Loucy (cell line): Measurements from ENCODE around the gene FBXO47.

Experiments used
- H2AFZ ChIP-seq: fragments of 200-600 bp; sonication (generic); 2 replicates; pipeline ENCODE4 v1.6.0; 2016; ENCODE audit warnings: antibody characterized with exemption, mild to moderate bottlenecking, low read length, moderate library complexity
- H3F3A ChIP-seq: fragments of 200-600 bp; 2 replicates; pipeline ENCODE4 v1.6.0; 2016; ENCODE audit warnings: antibody characterized with exemption, low read depth, mild to moderate bottlenecking
- H3K27me3 ChIP-seq: fragments of 200-600 bp; sonication (generic); 2 replicates; pipeline ENCODE4 v1.6.1; 2014; ENCODE audit warnings: low read length, mild to moderate bottlenecking; ENCODE audit not compliant: insufficient read depth, poor library complexity, severe bottlenecking
- H3K36me3 ChIP-seq: fragments of 200-600 bp; sonication (generic); 2 replicates; pipeline ENCODE4 v1.6.1; 2016; ENCODE audit warnings: low read length; ENCODE audit not compliant: insufficient read depth
- H3K4me1 ChIP-seq: fragments of 200-600 bp; sonication (generic); 2 replicates; pipeline ENCODE4 v1.5.1; 2014; ENCODE audit warnings: low read length, mild to moderate bottlenecking; ENCODE audit not compliant: insufficient read depth, poor library complexity, severe bottlenecking
- H3K4me2 ChIP-seq: fragments of 200-600 bp; sonication (generic); 2 replicates; pipeline ENCODE4 v1.6.0; 2014; ENCODE audit warnings: antibody characterized with exemption, low read length, low read depth, mild to moderate bottlenecking; ENCODE audit not compliant: poor library complexity, severe bottlenecking
- H3K4me3 ChIP-seq: fragments of 200-600 bp; sonication (generic); 2 replicates; pipeline ENCODE4 v1.5.1; 2014; ENCODE audit warnings: low read length, mild to moderate bottlenecking, mixed read lengths; ENCODE audit not compliant: poor library complexity, severe bottlenecking
- H3K79me2 ChIP-seq: fragments of 200-600 bp; sonication (generic); 2 replicates; pipeline ENCODE4 v1.6.1; 2014; ENCODE audit warnings: low read length; ENCODE audit not compliant: insufficient read depth
- H3K9ac ChIP-seq: fragments of 200-600 bp; sonication (generic); 2 replicates; pipeline ENCODE4 v1.6.0; 2014; ENCODE audit warnings: mild to moderate bottlenecking, low read depth, low read length, moderate library complexity; ENCODE audit not compliant: poor library complexity, severe bottlenecking
- H3K9me2 ChIP-seq: fragments of 200-600 bp; sonication (generic); replicated peaks from 2 replicates; pipeline ENCODE4 v1.6.1; 2016; ENCODE audit warnings: low read depth, low read length, mixed read lengths
- H3K9me3 ChIP-seq: fragments of 200-600 bp; sonication (generic); 2 replicates; pipeline ENCODE4 v1.6.1; 2014; ENCODE audit warnings: mild to moderate bottlenecking, antibody characterized with exemption, low read length, low read depth; ENCODE audit not compliant: insufficient read depth
- H4K20me1 ChIP-seq: fragments of 200-600 bp; sonication (generic); 2 replicates; pipeline ENCODE4 v1.6.0; 2014; ENCODE audit warnings: antibody characterized with exemption, low read length, mild to moderate bottlenecking; ENCODE audit not compliant: insufficient read depth, poor library complexity, severe bottlenecking
- CTCF ChIP-seq: fragments of 200-600 bp; sonication (generic); conservative IDR thresholded peaks from 2 replicates; pipeline ENCODE4 v1.5.1; 2014; ENCODE audit warnings: mild to moderate bottlenecking, antibody characterized with exemption, low read length
- EZH2phosphoT487 ChIP-seq: fragments of 200-600 bp; IDR thresholded peaks from 2 replicates; pipeline ENCODE4 v1.6.1; 2018; ENCODE audit warnings: antibody characterized with exemption, mild to moderate bottlenecking, moderate library complexity, borderline replicate concordance

The FBXO47 gene

DNA sequence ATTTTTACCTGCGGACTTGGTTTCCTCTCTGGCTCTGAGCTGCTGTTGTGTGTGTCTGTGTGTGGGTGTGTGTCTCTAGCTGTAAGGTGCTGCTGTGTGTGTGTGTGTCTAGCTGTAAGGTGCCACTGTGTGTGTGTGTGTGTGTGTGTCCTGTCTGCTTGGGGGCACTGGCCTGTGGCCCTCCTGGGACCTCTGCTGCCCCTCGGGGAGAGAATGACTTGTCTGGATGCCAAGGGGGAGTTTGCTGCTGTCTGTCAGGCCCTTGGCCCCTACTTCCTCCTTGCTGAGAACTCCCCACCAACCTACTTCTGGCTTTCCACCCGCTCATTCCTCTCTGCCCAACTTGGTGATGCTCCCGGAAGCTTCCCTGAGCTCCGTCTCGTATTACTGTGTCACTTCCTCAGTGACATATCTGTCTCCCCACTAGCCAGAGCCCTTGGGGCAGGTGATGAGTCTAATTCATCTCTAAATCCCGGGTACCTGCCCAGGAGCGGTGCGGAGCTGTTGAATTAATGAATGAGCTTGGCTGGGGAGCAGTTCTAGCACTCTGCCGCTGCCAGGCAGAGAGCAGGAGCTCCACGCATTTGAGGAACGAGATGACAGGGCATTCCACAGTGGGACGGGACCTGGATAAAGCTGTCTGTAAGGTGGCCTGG lies 45.3 kb downstream of the FBXO47 start:
- Histone ChIP-seq H3K4me3 (no peak overlapping the region), H3K9me2 (no peaks in the 10 kb centered on the region), H3K79me2 (no peaks in the 10 kb centered on the region), H3F3A (no peaks in the 10 kb centered on the region), H3K4me1 (peaks cover 21% of the 10 kb centered on the region), H4K20me1 (no peaks in the 10 kb centered on the region), H3K27me3 (no peaks in the 10 kb centered on the region), H2AFZ (no peak overlapping the region), H3K9me3 (no peaks in the 10 kb centered on the region), H3K36me3 (peaks cover 44% of the 10 kb centered on the region; the same call in 1 of the 2 replicates), H3K9ac (no peak overlapping the region), H3K4me2 (no peak overlapping the region)
- TF ChIP-seq EZH2phosphoT487 (no peak), CTCF (no peak)

- H3K79me2 ChIP-seq, result no peaks in the 10 kb centered on the region
- no peak overlapping the region for H3K9ac ChIP-seq
- no peaks in the 10 kb centered on the region for H3K9me3 ChIP-seq
- no peak overlapping the region for H3K4me2 ChIP-seq
- no peaks in the 10 kb centered on the region for H3K27me3 ChIP-seq
- no peak overlapping the region for H3K4me3 ChIP-seq
- no peaks in the 10 kb centered on the region for H4K20me1 ChIP-seq
- H3K36me3 ChIP-seq, result peaks cover 54% of the 10 kb centered on the region; the same call in 1 of the 2 replicates
- H3F3A ChIP-seq, result no peaks in the 10 kb centered on the region
- no peak for TF ChIP-seq EZH2phosphoT487
- no peak for TF ChIP-seq CTCF
- peaks cover 8% of the 10 kb centered on the region for H3K4me1 ChIP-seq
- no peaks in the 10 kb centered on the region for H3K9me2 ChIP-seq
- H2AFZ ChIP-seq, result no peak overlapping the region
These were observed 46.6 kb downstream of the FBXO47 start for GRCh38 chr17:38920374-38921291.

GRCh38 chr17:38919316-38920078 lies 47.7 kb downstream of the FBXO47 start:
- H3K27me3 ChIP-seq, result no peaks in the 10 kb centered on the region
- peaks cover 6% of the 10 kb centered on the region for H3K4me1 ChIP-seq
- no peaks in the 10 kb centered on the region for H3K79me2 ChIP-seq
- no peak overlapping the region for H2AFZ ChIP-seq
- no peaks in the 10 kb centered on the region for H4K20me1 ChIP-seq
- H3F3A ChIP-seq, result no peaks in the 10 kb centered on the region
- no peak overlapping the region for H3K9ac ChIP-seq
- no peaks in the 10 kb centered on the region for H3K9me2 ChIP-seq
- H3K4me2 ChIP-seq, result no peak overlapping the region
- no peaks in the 10 kb centered on the region for H3K9me3 ChIP-seq
- H3K36me3 ChIP-seq, result peaks cover 65% of the 10 kb centered on the region; the same call in 1 of the 2 replicates
- no peak for TF ChIP-seq EZH2phosphoT487
- TF ChIP-seq CTCF, result no peak
- H3K4me3 ChIP-seq, result no peak overlapping the region
